ENCODE measurements around the gene ARID3B.

DNA sequence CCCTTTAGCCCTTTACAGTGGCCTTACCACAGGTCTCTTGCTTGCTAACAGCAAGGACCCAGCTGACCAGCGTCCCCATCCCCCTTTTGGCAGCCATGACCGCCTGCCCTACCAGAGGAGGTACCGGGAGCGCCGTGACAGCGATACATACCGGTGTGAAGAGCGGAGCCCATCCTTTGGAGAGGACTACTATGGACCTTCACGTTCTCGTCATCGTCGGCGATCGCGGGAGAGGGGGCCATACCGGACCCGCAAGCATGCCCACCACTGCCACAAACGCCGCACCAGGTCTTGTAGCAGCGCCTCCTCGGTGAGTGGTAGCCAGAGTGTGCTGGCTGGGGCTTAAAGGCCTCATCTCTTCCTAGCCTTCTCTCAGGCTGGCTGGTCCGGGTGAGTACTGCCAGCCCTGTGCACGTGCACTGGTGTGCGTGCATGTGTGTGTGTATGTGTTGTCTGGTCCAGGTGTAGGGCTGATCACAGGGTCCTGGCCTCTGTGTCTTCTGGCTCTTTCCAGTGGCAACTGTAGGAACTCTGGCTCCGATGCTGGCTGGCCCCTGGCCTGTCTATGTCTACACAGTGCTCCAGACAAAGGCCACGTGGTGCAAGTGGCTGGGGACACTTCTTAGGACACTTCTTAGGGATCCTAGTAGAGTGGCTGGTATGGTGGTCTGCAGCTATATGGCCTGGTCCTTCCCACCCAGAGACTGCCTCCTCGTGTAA lies 79.1 kb downstream of the ARID3B start:
- TF ChIP-seq BHLHE40 (IDR thresholded peaks at IDR 0.05; ENCODE audit: borderline replicate concordance): no peak
- no peak for TF ChIP-seq FOXM1 (IDR thresholded peaks at IDR 0.05; ENCODE audit: borderline replicate concordance)
- no peak for TF ChIP-seq FOXA1 (IDR thresholded peaks at IDR 0.05)
- TF ChIP-seq NFRKB (IDR thresholded peaks at IDR 0.05): no peak
- no peak for TF ChIP-seq HDGF (IDR thresholded peaks at IDR 0.05; ENCODE audit: borderline replicate concordance)
- TF ChIP-seq FOXK2 (IDR thresholded peaks at IDR 0.05): no peak
- no peak for TF ChIP-seq SP1 (IDR thresholded peaks at IDR 0.05)
- TF ChIP-seq SUZ12 (IDR thresholded peaks at IDR 0.05): no peak
